Stimulated activated CD8-positive, alpha-beta memory T cell treated with anti-CD3 and anti-CD28 coated beads, Interleukin-7, amount 100 ng/mL, for 48 hours (primary cell): ENCODE results near the gene CCDC102B.
"Not testable (repeated sequence)": the region's sequence is repeated elsewhere in the genome, so short reads cannot be mapped to it uniquely, and the experiment has no call there.

Experiments used
- DNase-seq, 2 donors: peaks; one replicate each; pipeline ENCODE4 v3.0.0-alpha.2; 2020; ENCODE audit warnings: low read depth in 1 of 2; ENCODE audit errors: extremely low read depth in 1 of 2

Gene CCDC102B

GRCh38 chr18:68797871-68798270 is at the start of gene CCDC102B:
CCDC102B (plus strand) TSS chr18:68798080; CDS start chr18:68836764, 38,684 bp downstream.
- no peak for DNase-seq

GRCh38 chr18:68757126-68757525 is 40.8 kb upstream of the CCDC102B start:
- DNase-seq: no peak

- DNase-seq: no peak
These were observed 38.6 kb upstream of the CCDC102B start for GRCh38 chr18:68759308-68759707.

- no peak for DNase-seq
These were observed 34.8 kb upstream of the CCDC102B start for GRCh38 chr18:68763083-68763482.

GRCh38 chr18:68764016-68764415 is 33.9 kb upstream of the CCDC102B start:
- DNase-seq: no peak

- DNase-seq: no peak
These were observed 31.4 kb upstream of the CCDC102B start for GRCh38 chr18:68766433-68766832.

GRCh38 chr18:68769461-68769860 is 28.4 kb upstream of the CCDC102B start:
- DNase-seq: no peak

GRCh38 chr18:68772268-68772667 is 25.6 kb upstream of the CCDC102B start:
- no peak for DNase-seq

- no peak for DNase-seq
These were observed 19.5 kb upstream of the CCDC102B start for GRCh38 chr18:68778280-68778886.

GRCh38 chr18:68779169-68779568 is 18.7 kb upstream of the CCDC102B start:
- DNase-seq: no peak

- no peak for DNase-seq
These were observed 16.9 kb upstream of the CCDC102B start for GRCh38 chr18:68780802-68781635.

- DNase-seq: no peak
These were observed 14.4 kb upstream of the CCDC102B start for GRCh38 chr18:68783506-68783905.

- DNase-seq: no peak
These were observed 13.8 kb upstream of the CCDC102B start for GRCh38 chr18:68784071-68784470.

GRCh38 chr18:68790290-68790689 is 7.6 kb upstream of the CCDC102B start:
- not testable (repeated sequence) for DNase-seq

- no peak for DNase-seq
These were observed 6.1 kb upstream of the CCDC102B start for GRCh38 chr18:68791801-68792200.

GRCh38 chr18:68793951-68794350 is 3.9 kb upstream of the CCDC102B start:
- DNase-seq: no peak

- no peak for DNase-seq
These were observed 767 bp upstream of the CCDC102B start for GRCh38 chr18:68796936-68797690.

- DNase-seq: no peak
These were observed 2.2 kb downstream of the CCDC102B start for GRCh38 chr18:68800075-68800474.

GRCh38 chr18:68803356-68803755 is 5.5 kb downstream of the CCDC102B start:
- no peak for DNase-seq

GRCh38 chr18:68817584-68817983 is 19.7 kb downstream of the CCDC102B start:
- DNase-seq: no peak

GRCh38 chr18:68818584-68818983 is 20.7 kb downstream of the CCDC102B start:
- no peak for DNase-seq

GRCh38 chr18:68822926-68823325 is 25.0 kb downstream of the CCDC102B start:
- DNase-seq: no peak
